Esophagus squamous epithelium (tissue), 5 donors: Measurements from ENCODE around the gene IER2. TPM values are rescaled to one million over a fixed set of nuclear protein-coding genes. Genes with fewer than 3 reads are reported as not detected.
A peak's percentile ranks its signal among the peaks of the same experiment; 100 is the strongest.
"Not testable (repeated sequence)": the region's sequence is repeated elsewhere in the genome, so short reads cannot be mapped to it uniquely, and the experiment has no call there.

Source experiments
- DNase-seq: peaks from one replicate; lab custom pipeline; 2025; lab: John Stamatoyannopoulos, UW
- H3K27ac ChIP-seq, 4 donors: fragments of 200-600 bp; sonication (generic); one replicate each; pipeline ENCODE4 v1.5.1; 2016 to 2019; ENCODE audit warnings: mild to moderate bottlenecking in 1 of 4
- H3K27me3 ChIP-seq, 4 donors: fragments of 200-600 bp; sonication (generic); 1 replicate in 3 of 4; 2 replicates in 1 of 4; pipeline versions ENCODE4 v1.5.1 to v1.6.0; 2017 to 2021; ENCODE audit warnings: antibody characterized with exemption in 1 of 4
- H3K36me3 ChIP-seq, 3 donors: fragments of 200-600 bp; sonication (generic); one replicate each; pipeline ENCODE4 v1.5.1; 2016 to 2019
- H3K4me1 ChIP-seq, 3 donors: fragments of 200-600 bp; sonication (generic); one replicate each; pipeline ENCODE4 v1.5.1; 2017 to 2019
- H3K4me3 ChIP-seq, 4 donors: fragments of 200-600 bp; sonication (generic); 1 replicate in 3 of 4; 2 replicates in 1 of 4; pipeline ENCODE4 v1.5.1; 2016 to 2019; ENCODE audit warnings: mild to moderate bottlenecking in 2 of 4, moderate library complexity in 1 of 4
- H3K9me3 ChIP-seq, 3 donors: fragments of 200-600 bp; sonication (generic); one replicate each; pipeline ENCODE4 v1.5.1; 2016 to 2019
- CTCF ChIP-seq, 6 experiments: fragments of 450-650 bp in 4 of 6; fragments of 200-600 bp in 2 of 6; sonication (generic) in 2 of 6; IDR thresholded peaks; one replicate each; pipeline ENCODE4 v1.5.1; 2016 to 2019; ENCODE audit warnings: antibody characterized with exemption in 6 of 6, mild to moderate bottlenecking in 4 of 6, moderate library complexity in 4 of 6
- POLR2A ChIP-seq, 4 donors: fragments of 450-650 bp; IDR thresholded peaks; one replicate each; pipeline ENCODE4 v1.6.1; 2017; ENCODE audit warnings: antibody characterized with exemption in 4 of 4, mild to moderate bottlenecking in 4 of 4, moderate library complexity in 3 of 4
- WGBS, 2 donors: methylation state at CpG; one replicate each; pipeline ENCODE4 v1.1.5; 2018; 5-methylcytosine and 5-hydroxymethylcytosine counted together
- intact Hi-C: fragments of 100-400 bp; cut with DNase I; formaldehyde crosslinking; loops from one replicate; pipeline ENCODE4 v1.15.0; 2022
- total RNA-seq, 4 donors: library from RNA; depleted of rRNA; stranded (reverse); fragments of >200 nt; gene quantifications; one replicate each; pipeline ENCODE4 v1.1.0, GENCODE V29; 2016
- donor health status: DM: yes; HTN: yes; CAD: no.

Gene IER2
- total RNA-seq, 4 donors from 2014 or later: 46.5 to 118 (median 76.9) TPM

- Histone ChIP-seq H3K4me3 (no peak overlapping the region), H3K27me3 (no peaks in the 10 kb centered on the region), H3K9me3 (no peaks in the 10 kb centered on the region), H3K4me1 (peaks cover 61 to 100% (median 87%) of the 10 kb centered on the region in 3 donors), H3K36me3 (no peaks in the 10 kb centered on the region), H3K27ac (peak overlapping the region; percentile 92 to 97 (median 96))
- intact Hi-C loops: loop anchor here (10.0 kb wide), 1 partner anchor 839 kb away; the partner anchor contains the start of gene RFX1
- DNase-seq: no peak
- no peak for TF ChIP-seq POLR2A (IDR thresholded peaks at IDR 0.05)
- TF ChIP-seq CTCF (IDR thresholded peaks at IDR 0.05): no peak
- WGBS, 2 donors: 71 to 78% methylated on average over 11 to 17 of the region's 19 CpGs
Measured at GRCh38 chr19:13165162-13165997, 15.2 kb downstream of the IER2 start.

- H3K27ac ChIP-seq: peak overlapping the region; percentile 71 to 97 (median 93)
- H3K4me1 ChIP-seq: peaks cover 56 to 100% (median 87%) of the 10 kb centered on the region in 3 donors
- not testable (repeated sequence) for H3K4me3 ChIP-seq, H3K9me3 ChIP-seq, DNase-seq, H3K36me3 ChIP-seq, H3K27me3 ChIP-seq
- WGBS, 2 donors: 82 to 86% methylated on average over 3 of the region's 3 CpGs
- intact Hi-C loops: loop anchor here (10.0 kb wide), 1 partner anchor 839 kb away; the partner anchor contains the start of gene RFX1
Measured at GRCh38 chr19:13166151-13166550, 15.9 kb downstream of the IER2 start.

- intact Hi-C loops: loop anchor here (10.0 kb wide), 1 partner anchor 835 kb away; the partner anchor contains the start of gene RFX1
- H3K4me1 ChIP-seq: peaks cover 48 to 90% (median 80%) of the 10 kb centered on the region in 3 donors
- H3K9me3 ChIP-seq: no peaks in the 10 kb centered on the region
- no peak overlapping the region for H3K4me3 ChIP-seq
- no peak for DNase-seq
- 34 to 77% methylated on average over 3 to 5 of the region's 5 CpGs for WGBS, 2 donors
- H3K36me3 ChIP-seq: no peaks in the 10 kb centered on the region
- TF ChIP-seq POLR2A (IDR thresholded peaks at IDR 0.05) (no peak), CTCF (IDR thresholded peaks at IDR 0.05) (no peak)
- peak overlapping the region; percentile 83 to 97 (median 93) for H3K27ac ChIP-seq
- no peaks in the 10 kb centered on the region for H3K27me3 ChIP-seq
Measured at GRCh38 chr19:13169769-13170168, 19.6 kb downstream of the IER2 start.

- no peaks in the 10 kb centered on the region for H3K9me3 ChIP-seq
- no peak for DNase-seq
- 49 to 85% methylated on average over 5 to 7 of the region's 7 CpGs for WGBS, 2 donors
- H3K27me3 ChIP-seq: no peaks in the 10 kb centered on the region
- TF ChIP-seq CTCF (IDR thresholded peaks at IDR 0.05) (no peak), POLR2A (IDR thresholded peaks at IDR 0.05) (no peak)
- no peak overlapping the region for H3K4me3 ChIP-seq
- intact Hi-C loops: no loop called here
- peak overlapping the region; percentile 83 to 97 (median 93) for H3K27ac ChIP-seq
- no peaks in the 10 kb centered on the region for H3K36me3 ChIP-seq
- peaks cover 40 to 78% (median 66%) of the 10 kb centered on the region in 3 donors for H3K4me1 ChIP-seq
Measured at GRCh38 chr19:13171146-13171545, 20.9 kb downstream of the IER2 start.

- peaks cover 30 to 68% (median 52%) of the 10 kb centered on the region in 3 donors for H3K4me1 ChIP-seq
- H3K27ac ChIP-seq: peak overlapping the region; percentile 88 to 97 (median 93)
- intact Hi-C loops: no loop called here
- H3K4me3 ChIP-seq: peak overlapping the region in 2 of 4 donors; percentile 2 to 32
- TF ChIP-seq POLR2A (IDR thresholded peaks at IDR 0.05) (no peak), CTCF (IDR thresholded peaks at IDR 0.05) (no peak)
- 43 to 54% methylated on average over 14 to 16 of the region's 18 CpGs for WGBS, 2 donors
- no peaks in the 10 kb centered on the region for H3K36me3 ChIP-seq
- no peaks in the 10 kb centered on the region for H3K9me3 ChIP-seq
- H3K27me3 ChIP-seq: no peaks in the 10 kb centered on the region
- DNase-seq: no peak
Measured at GRCh38 chr19:13172346-13173138, 22.3 kb downstream of the IER2 start.
